Activated CD8-positive, alpha-beta memory T cell treated with anti-CD3 and anti-CD28 coated beads for 36 hours (primary cell): ENCODE results near the gene TMPRSS9. TPM values are rescaled to one million over a fixed set of nuclear protein-coding genes. Genes with fewer than 3 reads are reported as not detected.

ENCODE experiments used
- CTCF ChIA-PET: fragments of 350-600 bp; sonication (Branson Sonifier 250); formaldehyde crosslinking; loops from one replicate; lab custom pipeline; 2021; ENCODE audit warnings: antibody characterized with exemption; lab: Charles Lee
- POLR2A ChIA-PET: fragments of 350-600 bp; sonication (Branson Sonifier 250); formaldehyde crosslinking; loops from one replicate; lab custom pipeline; 2021; ENCODE audit warnings: antibody characterized with exemption; lab: Charles Lee
- total RNA-seq, 2 experiments: library from RNA; stranded (reverse); gene quantifications; one replicate each; pipeline ENCODE4 v1.2.3, GENCODE V29; 2021

Gene TMPRSS9
- not detected for total RNA-seq

- POLR2A ChIA-PET = no interaction called here
- CTCF ChIA-PET = no interaction called here
Observed at GRCh38 chr19:2359992-2360685, at the start of gene TMPRSS9. TSS of gene TMPRSS9 (plus strand) at chr19:2360265. CDS start at chr19:2389786, 29,521 bp downstream.

DNA sequence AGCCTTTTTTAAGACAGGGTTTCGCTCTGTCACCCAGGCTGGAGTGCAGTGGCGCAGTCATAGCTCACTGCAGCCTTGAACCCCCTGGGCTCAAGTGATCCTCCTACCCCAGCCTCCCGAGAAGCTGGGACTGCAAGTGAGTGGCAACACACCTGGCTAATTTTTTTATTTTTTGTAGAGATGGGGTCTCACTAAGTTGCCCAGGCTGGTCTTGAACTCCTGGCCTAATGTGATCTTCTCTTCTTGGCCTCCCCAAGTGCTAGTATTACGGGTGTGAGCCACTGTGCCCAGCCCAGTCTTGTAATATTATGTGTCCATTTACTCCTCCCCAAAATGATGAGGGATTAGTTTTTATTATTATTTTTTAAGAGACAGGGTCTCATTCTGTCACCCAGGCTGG lies 49.0 kb upstream of the TMPRSS9 start:
- ChIA-PET POLR2A (no interaction called here), CTCF (interaction anchor here (0.8 kb wide), 1 partner anchor 16 kb away, joined by 4 read pairs; no protein-coding TSS in a partner anchor)

DNA sequence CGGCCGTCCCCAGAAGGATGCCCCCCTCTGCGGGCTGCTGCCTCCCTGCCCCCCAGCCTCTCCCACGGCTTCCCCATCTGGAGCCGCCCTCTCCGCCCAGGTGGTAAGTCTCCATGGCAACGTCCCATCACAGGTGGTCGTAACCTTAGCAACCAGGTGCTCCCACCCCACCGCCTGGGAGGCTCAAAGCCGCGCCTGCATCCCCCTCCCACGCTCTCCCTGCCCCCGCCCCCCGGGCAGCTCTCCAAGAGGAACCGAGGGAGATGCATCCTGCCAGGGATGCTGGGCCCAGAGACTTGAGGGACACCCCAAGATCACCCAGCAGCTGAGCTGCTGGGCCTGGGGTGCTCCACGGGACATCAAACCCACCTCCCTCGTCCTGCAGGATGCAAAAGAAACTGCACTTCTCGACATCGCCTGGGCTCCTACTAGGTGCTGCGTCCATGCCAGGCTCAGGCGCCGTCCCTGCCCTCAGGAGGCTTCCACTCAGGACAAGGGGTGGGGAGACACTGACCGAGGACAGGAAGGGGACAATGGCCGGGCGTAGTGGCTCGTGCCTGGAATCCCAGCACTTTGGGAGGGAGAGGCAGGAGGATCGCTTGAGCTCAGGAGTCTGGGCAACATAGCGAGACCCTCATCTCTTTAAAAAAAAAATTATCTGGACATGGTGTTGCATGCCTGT lies 47.1 kb upstream of the TMPRSS9 start:
- ChIA-PET POLR2A (no interaction called here), CTCF (interaction anchor here (0.6 kb wide), 1 partner anchor 47 kb away, joined by 4 read pairs; no protein-coding TSS in a partner anchor)

DNA sequence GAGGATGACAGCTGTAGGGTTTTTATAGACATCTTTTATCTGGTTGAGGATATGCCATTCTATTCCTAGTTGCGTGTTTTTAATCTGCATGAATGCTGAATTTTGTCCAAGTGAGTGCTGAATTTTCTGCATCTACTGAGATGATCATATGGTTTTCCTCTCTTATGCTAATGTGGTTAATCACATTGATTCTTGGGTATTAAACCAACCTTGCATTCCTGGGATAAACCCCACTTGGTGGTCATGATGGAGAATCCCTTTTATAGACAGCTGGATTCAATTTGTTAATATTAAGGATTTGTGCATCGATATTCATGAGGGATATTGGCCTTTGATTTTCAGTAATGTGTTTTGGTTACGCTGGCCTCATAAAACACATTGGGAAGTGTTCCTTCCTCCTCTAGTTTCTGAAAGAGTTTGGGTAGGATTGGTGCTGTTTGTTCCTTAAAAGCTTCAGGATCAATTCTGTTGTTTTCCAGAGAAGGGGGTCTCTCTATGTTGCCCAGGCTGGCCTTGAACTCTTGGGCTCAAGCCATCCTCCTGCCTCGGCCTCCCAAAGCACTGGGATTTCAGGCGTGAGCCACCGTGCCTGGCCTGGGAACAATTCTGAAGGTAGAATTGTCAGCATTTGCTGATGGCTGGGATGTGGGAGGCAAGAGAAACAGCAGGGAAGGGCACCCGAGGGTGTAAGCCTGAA lies 44.8 kb upstream of the TMPRSS9 start:
- CTCF ChIA-PET = interaction anchor here (0.6 to 1.1 kb wide), 3 partner anchors 13 to 161 kb away, joined by 3 to 4 read pairs (median 3); no protein-coding TSS in a partner anchor
- POLR2A ChIA-PET = interaction anchor here (1.2 kb wide), 1 partner anchor 13 kb away, joined by 4 read pairs; the partner anchor contains the start of genes LSM7 and SPPL2B

DNA sequence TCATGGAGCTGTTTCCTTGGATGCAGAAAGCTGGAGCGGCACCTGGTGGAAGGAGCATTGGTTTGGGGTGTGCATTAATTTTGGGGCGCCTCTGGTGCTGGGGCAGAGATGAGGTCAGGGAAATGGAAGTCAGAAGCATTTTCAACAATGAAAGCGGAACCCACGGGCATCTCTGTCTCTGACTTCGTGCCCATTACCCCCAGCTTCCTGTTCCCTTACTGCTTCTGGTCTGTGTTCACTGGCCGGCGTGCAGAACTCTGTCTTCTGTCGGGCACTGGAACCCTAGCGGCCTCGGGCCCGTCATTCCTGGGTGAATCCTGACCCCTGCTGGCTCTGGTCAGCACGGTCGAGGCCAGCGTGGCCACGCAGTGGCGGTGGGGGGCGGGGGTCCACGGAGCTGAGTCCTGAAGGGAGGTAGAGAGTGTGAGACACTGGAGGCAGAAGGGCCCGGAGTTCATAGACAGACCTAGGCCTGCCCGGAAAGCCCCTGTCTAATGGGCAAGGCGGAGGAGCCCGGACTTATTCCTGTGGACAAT lies 44.2 kb upstream of the TMPRSS9 start:
- CTCF ChIA-PET = interaction anchor here (0.6 to 1.1 kb wide), 5 partner anchors 13 to 176 kb away, joined by 3 to 4 read pairs (median 3); no protein-coding TSS in a partner anchor

DNA sequence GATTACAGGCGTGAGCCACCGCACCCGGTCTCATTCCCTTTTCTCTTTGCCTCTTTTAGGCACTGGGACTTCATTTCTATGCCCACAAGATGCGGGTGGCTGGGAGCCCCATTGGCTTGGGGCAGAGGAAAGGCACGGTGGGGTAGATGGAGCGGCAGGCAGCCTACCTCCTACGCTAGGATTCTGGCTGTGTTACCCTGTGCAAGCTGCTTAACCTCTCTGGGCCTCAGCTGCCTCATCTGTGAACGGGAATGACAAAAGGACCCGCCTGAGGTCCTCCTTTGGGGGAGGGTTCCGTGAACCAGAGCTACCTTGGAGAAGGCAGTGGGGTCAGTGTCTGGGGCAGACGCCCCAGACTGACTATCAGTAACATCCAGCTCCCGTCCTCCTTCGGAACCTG lies 42.8 kb upstream of the TMPRSS9 start:
- ChIA-PET POLR2A (no interaction called here), CTCF (no interaction called here)

More for the DNA sequence above, 44.2 kb upstream of the TMPRSS9 start:
- POLR2A ChIA-PET = interaction anchor here (1.2 kb wide), 1 partner anchor 12 kb away, joined by 4 read pairs; the partner anchor contains the start of genes LSM7 and SPPL2B

- POLR2A ChIA-PET = no interaction called here
- CTCF ChIA-PET = no interaction called here
Observed at GRCh38 chr19:2317756-2318155, 42.3 kb upstream of the TMPRSS9 start.

DNA sequence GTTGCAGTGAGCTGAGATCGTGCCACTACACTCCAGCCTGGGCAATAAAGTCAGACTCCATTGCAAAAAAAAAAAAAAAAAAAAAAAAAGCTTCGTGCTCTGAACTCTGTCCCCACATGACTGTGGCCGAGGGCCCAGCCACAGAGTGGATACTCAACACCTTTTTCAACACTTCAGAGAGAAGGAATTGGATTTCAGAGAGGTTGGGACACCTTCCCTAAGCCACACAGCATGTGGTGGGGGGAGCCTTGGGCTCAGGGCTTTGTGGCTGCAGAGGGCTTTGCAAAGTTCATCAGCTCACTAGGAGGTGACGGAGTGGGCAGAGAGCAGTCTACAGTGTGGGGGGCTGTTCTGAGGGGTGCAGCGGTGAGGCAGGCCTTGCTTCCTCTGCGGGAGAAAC lies 41.1 kb upstream of the TMPRSS9 start:
- ChIA-PET CTCF (no interaction called here), POLR2A (no interaction called here)

DNA sequence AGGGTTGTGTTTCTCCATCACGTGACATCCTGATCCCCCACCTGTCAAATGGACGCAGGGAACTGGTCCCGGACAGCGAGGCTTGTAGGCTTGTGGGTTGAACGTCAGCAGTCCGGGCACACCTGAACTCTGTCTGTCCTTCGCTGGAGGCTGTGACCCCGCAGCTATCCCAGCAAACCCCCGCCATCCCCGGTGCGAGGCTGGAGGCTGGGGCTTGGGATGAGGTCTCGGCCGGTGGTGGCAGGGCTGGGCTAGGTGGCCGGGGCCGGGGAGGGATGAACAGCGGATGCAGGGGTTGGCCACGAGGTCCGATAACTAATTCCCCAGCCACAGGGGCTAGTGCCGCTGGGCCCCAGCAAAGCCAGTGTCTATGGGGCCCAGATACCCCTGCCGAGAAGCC lies 40.5 kb upstream of the TMPRSS9 start:
- POLR2A ChIA-PET = no interaction called here
- CTCF ChIA-PET = interaction anchor here (0.6 kb wide), 1 partner anchor 318 kb away, joined by 3 read pairs; no protein-coding TSS in a partner anchor

- ChIA-PET CTCF (interaction anchor here (0.6 kb wide), 1 partner anchor 317 kb away, joined by 3 read pairs; no protein-coding TSS in a partner anchor), POLR2A (no interaction called here)
Observed at GRCh38 chr19:2320049-2320448, 40.0 kb upstream of the TMPRSS9 start.

DNA sequence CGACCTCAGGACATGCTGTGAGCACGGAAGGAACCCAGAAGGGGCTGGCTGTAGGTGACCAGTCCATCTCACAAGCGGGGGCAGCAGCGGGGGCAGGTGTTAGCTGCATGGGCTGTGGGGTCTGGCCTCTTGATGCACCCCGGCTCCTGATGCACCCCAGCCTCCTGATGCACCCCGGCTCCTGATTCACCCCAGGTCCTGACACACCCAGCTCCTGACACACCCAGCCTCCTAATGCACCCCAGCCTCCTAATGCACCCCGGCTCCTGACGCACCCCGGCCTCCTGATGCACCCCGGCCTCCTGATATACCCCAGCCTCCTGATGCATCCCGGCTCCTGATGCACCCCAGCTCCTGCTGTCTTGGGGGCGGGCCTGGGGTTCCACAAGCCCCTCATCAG lies 39.1 kb upstream of the TMPRSS9 start:
- ChIA-PET CTCF (no interaction called here), POLR2A (no interaction called here)

GRCh38 chr19:2321565-2322283 lies 38.3 kb upstream of the TMPRSS9 start:
- POLR2A ChIA-PET = no interaction called here
- CTCF ChIA-PET = no interaction called here

DNA sequence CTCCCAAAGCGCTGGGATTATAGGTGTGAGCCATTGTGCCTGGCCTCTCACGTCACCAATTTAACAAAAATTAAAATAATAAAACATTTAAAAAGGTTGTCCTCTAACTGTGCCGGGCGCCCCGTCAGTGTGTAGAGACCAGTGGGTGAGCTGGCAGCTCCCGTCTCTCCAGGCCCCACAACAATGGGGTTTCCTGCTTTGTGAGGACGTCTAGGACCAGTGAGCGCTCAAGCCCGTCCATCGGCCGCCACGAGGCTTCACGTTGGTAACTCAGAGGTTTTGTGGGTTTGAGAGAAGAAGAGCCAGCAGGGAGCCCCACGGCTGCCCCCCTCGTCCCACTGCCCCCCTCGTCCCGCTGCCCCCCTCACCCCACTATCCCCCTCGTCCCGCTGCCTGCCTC lies 36.4 kb upstream of the TMPRSS9 start:
- CTCF ChIA-PET = no interaction called here
- POLR2A ChIA-PET = no interaction called here

DNA sequence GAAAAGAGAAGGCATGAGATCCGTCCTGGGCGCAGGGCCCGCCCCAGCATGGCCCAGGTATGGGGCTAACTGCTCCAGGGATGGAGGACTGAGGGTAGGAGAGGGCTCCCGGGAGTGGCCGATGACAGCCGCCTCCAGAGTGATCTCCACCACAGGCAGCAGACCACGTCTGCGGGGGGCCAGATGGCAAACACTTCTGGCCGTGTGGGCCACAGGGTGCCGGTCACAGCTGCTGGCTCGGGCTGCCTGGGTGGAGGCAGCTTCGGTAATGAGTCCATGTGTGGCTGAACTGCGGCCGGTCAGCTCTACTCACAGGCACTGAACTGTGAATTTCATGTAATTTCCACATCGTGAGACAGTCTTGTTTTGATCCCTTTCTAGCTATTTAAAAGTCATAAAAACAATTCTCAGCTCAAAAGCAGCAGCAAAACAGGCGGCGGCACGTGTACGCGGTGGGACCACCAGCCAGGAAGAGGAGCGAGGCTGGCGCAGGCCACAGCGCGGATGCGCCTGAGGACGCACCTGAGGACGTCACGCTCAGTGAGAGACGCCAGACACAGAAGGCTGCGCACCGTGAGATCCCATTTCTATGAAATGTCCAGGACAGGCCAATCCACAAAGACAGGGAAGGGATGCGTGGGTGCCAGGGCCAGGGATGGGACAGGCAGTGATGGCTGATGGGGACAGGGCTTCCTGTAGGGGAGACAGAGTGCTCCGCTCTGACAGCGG lies 35.7 kb upstream of the TMPRSS9 start:
- ChIA-PET CTCF (interaction anchor here (0.6 kb wide), 1 partner anchor 383 kb away, joined by 3 read pairs; no protein-coding TSS in a partner anchor), POLR2A (no interaction called here)

- ChIA-PET CTCF (no interaction called here), POLR2A (no interaction called here)
Observed at GRCh38 chr19:2325281-2326046, 34.6 kb upstream of the TMPRSS9 start.

- POLR2A ChIA-PET = interaction anchor here (0.6 to 1.4 kb wide), 2 partner anchors 12 to 52 kb away, joined by 3 to 4 read pairs; no protein-coding TSS in a partner anchor
- CTCF ChIA-PET = interaction anchor here (0.6 to 1.7 kb wide), 5 partner anchors 16 to 399 kb away, joined by 3 to 5 read pairs (median 3); no protein-coding TSS in a partner anchor
Observed at GRCh38 chr19:2326699-2327360, 33.2 kb upstream of the TMPRSS9 start.
